Activated CD8-positive, alpha-beta T cell treated with anti-CD3 and anti-CD28 coated beads for 36 hours (primary cell): ENCODE measurements around the gene TNK2. TPM values are rescaled to one million over a fixed set of nuclear protein-coding genes. Genes with fewer than 3 reads are reported as not detected.
A peak's percentile ranks its signal among the peaks of the same experiment; 100 is the strongest.

Experiments
- ATAC-seq: fragments of 200-7000 bp; cut with Tn5 transposase; one replicate; pipeline ENCODE4 v1.10.0; 2021; ENCODE audit warnings: mild to moderate bottlenecking, moderate library complexity
- CTCF ChIA-PET: fragments of 350-600 bp; sonication (Branson Sonifier 250); formaldehyde crosslinking; loops from one replicate; lab custom pipeline; 2021; ENCODE audit warnings: antibody characterized with exemption; lab: Charles Lee
- POLR2A ChIA-PET: fragments of 350-600 bp; sonication (Branson Sonifier 250); formaldehyde crosslinking; loops from one replicate; lab custom pipeline; 2021; ENCODE audit warnings: antibody characterized with exemption; lab: Charles Lee
- DNase-seq: peaks from one replicate; pipeline ENCODE4 v3.0.0-alpha.2; 2020
- H3K27ac Mint-ChIP-seq: one replicate; pipeline ENCODE4 v1.8.0; 2021; ENCODE audit warnings: mild to moderate bottlenecking, mixed read lengths
- H3K27me3 Mint-ChIP-seq: one replicate; pipeline ENCODE4 v1.8.0; 2021; ENCODE audit warnings: mixed read lengths
- H3K36me3 Mint-ChIP-seq: one replicate; pipeline ENCODE4 v1.8.0; 2021; ENCODE audit warnings: low read depth, mixed read lengths
- H3K4me1 Mint-ChIP-seq: one replicate; pipeline ENCODE4 v1.8.0; 2021; ENCODE audit warnings: low read depth, mixed read lengths
- H3K4me3 Mint-ChIP-seq: one replicate; pipeline ENCODE4 v1.8.0; 2021; ENCODE audit warnings: mild to moderate bottlenecking, moderate library complexity, mixed read lengths
- H3K9me3 Mint-ChIP-seq: one replicate; pipeline ENCODE4 v1.8.0; 2021; ENCODE audit warnings: mixed read lengths
- intact Hi-C: fragments of 100-400 bp; cut with micrococcal nuclease; formaldehyde crosslinking; loops from one replicate; pipeline ENCODE4 v1.10.0; 2022
- total RNA-seq, 2 experiments: library from RNA; stranded (reverse); gene quantifications; one replicate each; pipeline ENCODE4 v1.2.3, GENCODE V29; 2021
- TF ChIP-seq, protein P1 (sequence below): fragments of 200-600 bp; IDR thresholded peaks from one replicate; pipeline ENCODE4 v1.8.0; 2022; ENCODE audit warnings: antibody characterized with exemption, mild to moderate bottlenecking

The TNK2 gene
- total RNA-seq, 2 experiments from 2014 or later, result 41.9 to 43.0 TPM

DNA sequence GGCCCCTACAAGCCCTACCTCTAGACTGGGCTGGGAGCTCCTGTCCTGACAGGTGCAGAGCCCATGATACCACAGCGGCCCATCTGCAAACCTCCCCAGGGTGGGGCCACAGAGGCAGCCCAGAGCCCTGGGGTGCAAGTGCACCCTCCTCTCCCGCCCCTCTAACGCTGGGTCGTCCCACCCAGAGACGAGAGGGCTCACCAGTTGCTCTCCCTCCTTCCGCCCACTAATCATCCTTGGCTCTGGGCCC is 742 bp downstream of the TNK2 start:
- ChIA-PET CTCF (interaction anchor here (0.8 to 4.6 kb wide), 7 partner anchors 8 to 53 kb away, joined by 3 to 89 read pairs (median 4); no protein-coding TSS in a partner anchor), POLR2A (interaction anchor here (1.3 to 4.0 kb wide), 5 partner anchors 11 to 173 kb away, joined by 3 to 77 read pairs (median 5); no protein-coding TSS in a partner anchor)
- Mint-ChIP-seq H3K27me3 (no peaks in the 10 kb centered on the region), H3K4me3 (peak overlapping the region; percentile 82), H3K9me3 (no peaks in the 10 kb centered on the region), H3K27ac (peak overlapping the region; percentile 99), H3K36me3 (peaks cover 11% of the 10 kb centered on the region), H3K4me1 (peaks cover 53% of the 10 kb centered on the region)
- TF ChIP-seq, protein P1, sequence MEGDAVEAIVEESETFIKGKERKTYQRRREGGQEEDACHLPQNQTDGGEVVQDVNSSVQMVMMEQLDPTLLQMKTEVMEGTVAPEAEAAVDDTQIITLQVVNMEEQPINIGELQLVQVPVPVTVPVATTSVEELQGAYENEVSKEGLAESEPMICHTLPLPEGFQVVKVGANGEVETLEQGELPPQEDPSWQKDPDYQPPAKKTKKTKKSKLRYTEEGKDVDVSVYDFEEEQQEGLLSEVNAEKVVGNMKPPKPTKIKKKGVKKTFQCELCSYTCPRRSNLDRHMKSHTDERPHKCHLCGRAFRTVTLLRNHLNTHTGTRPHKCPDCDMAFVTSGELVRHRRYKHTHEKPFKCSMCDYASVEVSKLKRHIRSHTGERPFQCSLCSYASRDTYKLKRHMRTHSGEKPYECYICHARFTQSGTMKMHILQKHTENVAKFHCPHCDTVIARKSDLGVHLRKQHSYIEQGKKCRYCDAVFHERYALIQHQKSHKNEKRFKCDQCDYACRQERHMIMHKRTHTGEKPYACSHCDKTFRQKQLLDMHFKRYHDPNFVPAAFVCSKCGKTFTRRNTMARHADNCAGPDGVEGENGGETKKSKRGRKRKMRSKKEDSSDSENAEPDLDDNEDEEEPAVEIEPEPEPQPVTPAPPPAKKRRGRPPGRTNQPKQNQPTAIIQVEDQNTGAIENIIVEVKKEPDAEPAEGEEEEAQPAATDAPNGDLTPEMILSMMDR, result no peak
- ATAC-seq (peak; percentile 7), DNase-seq (no peak)
- intact Hi-C loops, result no loop called here

DNA sequence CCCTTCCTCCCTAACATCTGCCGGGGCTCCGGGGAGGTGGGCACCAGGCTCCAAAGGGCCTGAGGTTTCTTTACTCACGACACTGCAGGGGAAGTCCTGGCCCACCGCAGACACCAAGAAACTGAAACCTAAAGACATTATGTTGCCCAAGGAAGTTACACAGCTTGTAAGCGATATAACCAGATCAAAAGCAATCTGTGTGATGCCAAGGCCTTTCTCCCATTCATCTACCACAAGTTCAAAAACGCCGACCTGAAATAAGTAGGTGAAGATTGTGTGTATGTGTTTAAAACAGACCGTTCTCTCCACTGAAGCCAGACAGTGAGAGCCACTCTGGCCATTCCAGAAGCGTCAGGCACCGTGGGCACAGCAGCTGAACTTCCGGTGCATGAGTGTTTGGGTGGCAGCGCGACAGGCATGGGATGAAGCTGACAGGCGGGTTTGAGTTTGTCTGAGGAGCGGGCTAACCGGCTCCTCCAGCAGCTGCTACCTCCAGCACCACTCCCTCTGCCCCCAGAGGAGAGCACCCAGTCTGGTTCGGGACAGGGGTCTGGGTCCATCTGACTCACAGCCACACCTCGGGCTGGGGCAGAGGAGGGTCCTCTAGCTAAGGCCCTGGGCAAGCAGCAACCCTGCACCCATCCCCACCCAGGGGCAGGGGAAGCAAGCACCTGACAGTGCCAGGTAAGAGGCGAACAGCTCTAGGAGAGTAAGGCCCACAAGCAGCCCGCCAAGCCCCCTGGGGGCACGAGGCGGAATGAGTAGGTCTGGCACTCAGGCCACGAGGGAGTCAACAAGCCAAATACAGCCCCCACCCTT is 1.3 kb downstream of the TNK2 start:
- TF ChIP-seq, protein P1, result no peak
- POLR2A ChIA-PET, result interaction anchor here (0.9 to 4.0 kb wide), 6 partner anchors 8 to 174 kb away, joined by 3 to 77 read pairs (median 4); no protein-coding TSS in a partner anchor
- CTCF ChIA-PET, result interaction anchor here (0.8 to 4.6 kb wide), 7 partner anchors 9 to 53 kb away, joined by 3 to 89 read pairs (median 4); no protein-coding TSS in a partner anchor
- H3K4me1 Mint-ChIP-seq, result peaks cover 55% of the 10 kb centered on the region
- peak overlapping the region; percentile 82 for H3K4me3 Mint-ChIP-seq
- DNase-seq (peak; percentile 89), ATAC-seq (peak; percentile 40)
- H3K36me3 Mint-ChIP-seq, result peaks cover 11% of the 10 kb centered on the region
- H3K27me3 Mint-ChIP-seq, result no peaks in the 10 kb centered on the region
- peak overlapping the region; percentile 99 for H3K27ac Mint-ChIP-seq
- intact Hi-C loops, result no loop called here
- H3K9me3 Mint-ChIP-seq, result no peaks in the 10 kb centered on the region

DNA sequence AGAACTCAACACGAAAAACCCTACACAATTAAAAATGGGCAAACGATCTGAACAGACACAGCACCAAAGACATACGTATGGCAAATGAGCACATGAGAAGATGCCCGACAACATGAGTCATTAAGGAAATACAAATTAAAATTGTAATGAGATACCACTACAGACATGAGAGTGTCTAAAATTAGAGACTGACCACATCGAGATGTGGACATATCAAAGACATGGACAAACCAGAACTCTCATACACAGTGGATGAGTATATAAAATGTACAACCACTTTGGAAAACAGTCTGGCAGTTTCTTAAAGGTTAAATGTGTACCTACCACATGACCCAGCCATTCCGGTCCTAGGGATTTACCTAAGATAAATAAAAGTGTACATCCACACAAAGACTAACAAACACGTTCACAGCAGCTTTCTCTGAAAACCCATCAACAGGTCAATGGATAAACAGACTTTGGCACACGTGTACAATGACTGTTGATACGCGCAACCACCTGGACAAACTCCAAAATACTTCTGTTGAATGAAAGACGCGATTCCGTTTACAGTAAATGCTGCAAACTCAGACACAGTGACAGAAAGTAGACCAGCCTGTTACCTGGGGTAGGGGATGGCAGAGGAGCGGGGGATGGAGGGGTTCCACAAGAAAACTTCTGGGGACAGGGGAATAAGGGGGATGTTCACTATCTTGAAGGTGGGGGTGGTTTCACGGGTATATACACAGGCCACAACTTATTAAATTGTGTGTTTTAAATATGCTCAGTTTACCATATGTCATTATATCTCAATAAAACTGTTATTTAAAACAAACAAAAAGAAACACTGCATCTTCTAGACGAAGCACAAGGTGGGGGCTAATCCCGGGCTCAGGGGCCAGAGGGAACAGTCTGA is 2.1 kb downstream of the TNK2 start:
- Mint-ChIP-seq H3K27me3 (no peaks in the 10 kb centered on the region), H3K4me1 (peaks cover 62% of the 10 kb centered on the region), H3K36me3 (peaks cover 11% of the 10 kb centered on the region), H3K27ac (peak overlapping the region; percentile 99), H3K4me3 (peak overlapping the region; percentile 82), H3K9me3 (no peaks in the 10 kb centered on the region)
- intact Hi-C loops, result no loop called here
- ChIA-PET CTCF (interaction anchor here (1.5 to 4.6 kb wide), 4 partner anchors 10 to 47 kb away, joined by 4 to 89 read pairs (median 10); no protein-coding TSS in a partner anchor), POLR2A (interaction anchor here (0.9 to 4.0 kb wide), 5 partner anchors 9 to 24 kb away, joined by 3 to 77 read pairs (median 4); no protein-coding TSS in a partner anchor)
- no peak for ATAC-seq
- DNase-seq, result peak; percentile 19
- TF ChIP-seq, protein P1, result no peak

DNA sequence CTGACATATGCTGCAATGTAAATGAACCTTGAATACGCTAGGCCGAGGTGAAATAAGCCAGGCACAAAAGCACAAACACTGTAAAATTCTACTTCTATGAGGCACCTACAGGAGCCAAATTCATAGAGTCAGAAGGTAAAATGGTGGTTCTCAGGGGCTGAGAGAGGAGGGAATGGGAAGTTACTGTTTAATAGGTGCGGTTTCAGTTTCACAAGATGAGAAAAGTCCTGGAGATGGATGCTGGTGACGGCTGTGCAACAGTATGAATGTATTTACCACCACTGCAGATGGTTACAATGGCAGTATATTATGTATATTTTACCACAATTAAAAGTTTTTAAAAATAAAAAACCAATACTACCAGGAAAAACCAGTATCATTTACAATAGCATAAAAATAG is 4.0 kb downstream of the TNK2 start:
- peaks cover 11% of the 10 kb centered on the region for H3K36me3 Mint-ChIP-seq
- H3K4me3 Mint-ChIP-seq, result no peak overlapping the region
- no peaks in the 10 kb centered on the region for H3K9me3 Mint-ChIP-seq
- TF ChIP-seq, protein P1, result no peak
- POLR2A ChIA-PET, result no interaction called here
- intact Hi-C loops, result no loop called here
- peaks cover 74% of the 10 kb centered on the region for H3K4me1 Mint-ChIP-seq
- DNase-seq, result no peak
- CTCF ChIA-PET, result interaction anchor here (3.6 to 5.0 kb wide), 2 partner anchors 11 kb away, joined by 17 to 23 read pairs; no protein-coding TSS in a partner anchor
- no peaks in the 10 kb centered on the region for H3K27me3 Mint-ChIP-seq
- no peak for ATAC-seq
- H3K27ac Mint-ChIP-seq, result no peak overlapping the region
